Esophagus squamous epithelium (tissue), 4 donors: ENCODE data around the gene SUV39H1.

ENCODE experiments used
- CTCF ChIP-seq, 6 experiments: fragments of 450-650 bp in 4 of 6; fragments of 200-600 bp in 2 of 6; sonication (generic) in 2 of 6; IDR thresholded peaks; one replicate each; pipeline ENCODE4 v1.5.1; 2016 to 2019; ENCODE audit warnings: antibody characterized with exemption in 6 of 6, mild to moderate bottlenecking in 4 of 6, moderate library complexity in 4 of 6
- POLR2A ChIP-seq, 4 donors: fragments of 450-650 bp; IDR thresholded peaks; one replicate each; pipeline ENCODE4 v1.6.1; 2017; ENCODE audit warnings: antibody characterized with exemption in 4 of 4, mild to moderate bottlenecking in 4 of 4, moderate library complexity in 3 of 4

- no peak for TF ChIP-seq CTCF (IDR thresholded peaks at IDR 0.05)
- no peak for TF ChIP-seq POLR2A (IDR thresholded peaks at IDR 0.05)
Observed at GRCh38 chrX:48664156-48664555, 32.4 kb upstream of the SUV39H1 start.
